ENCODE data around the gene MRAS.
A peak's percentile ranks its signal among the peaks of the same experiment; 100 is the strongest.

MRAS gene

GRCh38 chr3:138373736-138374094, 25.3 kb downstream of the MRAS start (continued):
- TF ChIP-seq ZNF658 (tag by site-specific recombination; IDR thresholded peaks at IDR 0.05) (no peak), ZNF140 (tag by site-specific recombination; IDR thresholded peaks at IDR 0.05) (peak; percentile 46; the same call in 1 of the 2 replicates), ZFP3 (tag by site-specific recombination; IDR thresholded peaks at IDR 0.05; ENCODE audit: low read depth) (no peak), ZNF555 (tag by site-specific recombination; conservative IDR thresholded peaks at IDR 0.05) (peak; percentile 62), ZNF624 (tag by site-specific recombination; IDR thresholded peaks at IDR 0.05) (no peak), ZNF707 (tag by site-specific recombination; IDR thresholded peaks at IDR 0.05) (no peak), ZNF423 (tag by site-specific recombination; IDR thresholded peaks at IDR 0.05) (no peak), FEZF1 (tag by site-specific recombination; IDR thresholded peaks at IDR 0.05) (no peak), GLI4 (tag by site-specific recombination; IDR thresholded peaks at IDR 0.05) (no peak), GLI2 (tag by site-specific recombination; IDR thresholded peaks at IDR 0.05; ENCODE audit: borderline replicate concordance, low read depth) (no peak; the same call in 1 of the 2 replicates), ZNF48 (tag by site-specific recombination; IDR thresholded peaks at IDR 0.05) (no peak), ZNF621 (tag by site-specific recombination; IDR thresholded peaks at IDR 0.05) (no peak), PRDM2 (tag by site-specific recombination; IDR thresholded peaks at IDR 0.05; ENCODE audit: borderline replicate concordance) (no peak), ZNF350 (tag by site-specific recombination; IDR thresholded peaks at IDR 0.05) (no peak), ZNF670 (tag by site-specific recombination; IDR thresholded peaks at IDR 0.05; ENCODE audit: low read depth) (no peak), ZNF391 (tag by site-specific recombination; IDR thresholded peaks at IDR 0.05; ENCODE audit: borderline replicate concordance, low read depth) (no peak), ZNF23 (tag by site-specific recombination; IDR thresholded peaks at IDR 0.05; ENCODE audit: borderline replicate concordance) (no peak), BCL6B (tag by site-specific recombination; IDR thresholded peaks at IDR 0.05) (no peak), ZXDB (tag by site-specific recombination; IDR thresholded peaks at IDR 0.05) (0 out of 2 replicates have a peak, but pooled peaks have one; percentile 30), ZNF449 (tag by site-specific recombination; IDR thresholded peaks at IDR 0.05) (no peak), ZNF701 (tag by site-specific recombination; IDR thresholded peaks at IDR 0.05) (no peak), ZNF416 (tag by site-specific recombination; IDR thresholded peaks at IDR 0.05) (no peak), ZNF629 (tag by site-specific recombination; IDR thresholded peaks at IDR 0.05) (no peak), ZNF146 (tag by site-specific recombination; IDR thresholded peaks at IDR 0.05) (no peak), HOXC10 (CRISPR knock-in tag; IDR thresholded peaks at IDR 0.05) (no peak), ZBTB8A (tag by site-specific recombination; IDR thresholded peaks at IDR 0.05) (peak; percentile 45), ZNF324 (tag by site-specific recombination; IDR thresholded peaks at IDR 0.05) (no peak), YY2 (tag by site-specific recombination; IDR thresholded peaks at IDR 0.05) (no peak), ZNF596 (tag by site-specific recombination; IDR thresholded peaks at IDR 0.05) (no peak), HOXA7 (CRISPR knock-in tag; IDR thresholded peaks at IDR 0.05; ENCODE audit: borderline replicate concordance) (no peak), ZNF473 (tag by site-specific recombination; IDR thresholded peaks at IDR 0.05) (no peak), ZBTB11 (tag by site-specific recombination; conservative IDR thresholded peaks at IDR 0.05; ENCODE audit: low read depth) (peak; percentile 69; the same call in 1 of the 2 replicates)

Data from HEK293 (cell line).